Panc1 (cell line): ENCODE data around the gene PPIL1. TPM values are rescaled to one million over a fixed set of nuclear protein-coding genes. Genes with fewer than 3 reads are reported as not detected.

ENCODE experiments used
- ATAC-seq: fragments of 200-7000 bp; cut with Tn5 transposase; 2 replicates; pipeline ENCODE4 v1.9.1; 2020; ENCODE audit warnings: mild to moderate bottlenecking, moderate library complexity
- BruUV-seq: library from RNA; stranded (reverse); fragments of 400-500 nt; replicated peaks from 2 replicates; lab custom pipeline; 2021; lab: Mats Ljungman, UMichigan
- CTCF ChIA-PET: fragments of 300-600 bp; sonication (Branson Sonifier 250); formaldehyde crosslinking; loops from one replicate; lab custom pipeline; 2022; ENCODE audit warnings: antibody characterized with exemption; lab: Charles Lee
- POLR2A ChIA-PET: fragments of 300-600 bp; sonication (Branson Sonifier 250); formaldehyde crosslinking; loops from one replicate; lab custom pipeline; 2022; ENCODE audit warnings: antibody characterized with exemption; lab: Charles Lee
- DNase-seq: peaks from one replicate; pipeline ENCODE4 v3.0.0-alpha.2; 2010; ENCODE audit warnings: low read depth, low spot score
- H3K27ac ChIP-seq: 2 replicates; pipeline ENCODE4 v1.5.1; 2011; ENCODE audit warnings: mild to moderate bottlenecking, low read length, inconsistent platforms
- H3K27me3 ChIP-seq: fragments of 200-500 bp; sonication (Bioruptor generic); 2 replicates; pipeline ENCODE4 v1.6.0; 2014; ENCODE audit warnings: low read length, inconsistent platforms; ENCODE audit not compliant: control insufficient read depth, insufficient read depth
- H3K36me3 ChIP-seq: fragments of 200-500 bp; sonication (Bioruptor generic); 2 replicates; pipeline ENCODE4 v1.5.1; 2014; ENCODE audit warnings: inconsistent platforms, mild to moderate bottlenecking, low read length, moderate library complexity; ENCODE audit not compliant: control insufficient read depth, insufficient read depth
- H3K4me1 ChIP-seq: 2 replicates; pipeline ENCODE4 v1.5.1; 2011; ENCODE audit warnings: inconsistent platforms, mild to moderate bottlenecking, low read length, moderate library complexity; ENCODE audit not compliant: control insufficient read depth, insufficient read depth
- H3K4me3 ChIP-seq, 2 experiments: 2 replicates each; pipeline ENCODE4 v1.5.1; 2011 to 2012; ENCODE audit warnings: low read depth in 2 of 2, low read length in 2 of 2, mild to moderate bottlenecking in 2 of 2, inconsistent platforms in 1 of 2, moderate library complexity in 1 of 2
- H3K9me3 ChIP-seq: fragments of 200-500 bp; sonication (Bioruptor generic); 2 replicates; pipeline ENCODE4 v1.5.1; 2014; ENCODE audit warnings: low read depth, mild to moderate bottlenecking, inconsistent platforms, low read length, moderate library complexity; ENCODE audit not compliant: control insufficient read depth, insufficient read depth
- POLR2AphosphoS5 ChIP-seq: IDR thresholded peaks from 2 replicates; pipeline ENCODE4 v1.6.1; 2012; ENCODE audit warnings: mild to moderate bottlenecking, low read depth, low read length, moderate library complexity
- SIN3A ChIP-seq: IDR thresholded peaks from 2 replicates; pipeline ENCODE4 v1.6.1; 2012; ENCODE audit warnings: low read depth, mild to moderate bottlenecking, low read length, moderate library complexity, borderline replicate concordance; ENCODE audit not compliant: insufficient read depth
- TCF7L2 ChIP-seq: IDR thresholded peaks from 2 replicates; pipeline ENCODE4 v1.6.1; 2011; ENCODE audit warnings: mild to moderate bottlenecking, low read depth, low read length, inconsistent platforms
- in situ Hi-C: cut with HindIII; loops from 2 replicates; pipeline ENCODE4 v1.10.0; 2016; ENCODE audit warnings: low sequenced_read_pairs, low pct_unique_long_range_greater_than_20kb
- intact Hi-C: fragments of 100-400 bp; cut with micrococcal nuclease; formaldehyde crosslinking; loops from one replicate; pipeline ENCODE4 v1.10.0; 2022; ENCODE audit not compliant: unreplicated experiment
- total RNA-seq: library from RNA; stranded (reverse); gene quantifications from one replicate; pipeline ENCODE4 v1.2.1, GENCODE V29; 2021; ENCODE audit not compliant: unreplicated experiment
- TF ChIP-seq, protein P1 (sequence below): fragments of 450-650 bp; IDR thresholded peaks from 2 replicates; pipeline ENCODE4 v1.5.1; 2017; ENCODE audit warnings: mild to moderate bottlenecking
- TF ChIP-seq, protein P2 (sequence below), 2 experiments: IDR thresholded peaks; 2 replicates each; pipeline ENCODE4 v1.6.1; 2011 to 2012; ENCODE audit warnings: low read depth in 2 of 2, control low read depth in 1 of 2, low read length in 1 of 2, mild to moderate bottlenecking in 1 of 2, moderate library complexity in 1 of 2; ENCODE audit not compliant: insufficient read depth in 1 of 2

The PPIL1 gene
- total RNA-seq, 1 experiment from 2014 or later: 44.1 TPM

DNA sequence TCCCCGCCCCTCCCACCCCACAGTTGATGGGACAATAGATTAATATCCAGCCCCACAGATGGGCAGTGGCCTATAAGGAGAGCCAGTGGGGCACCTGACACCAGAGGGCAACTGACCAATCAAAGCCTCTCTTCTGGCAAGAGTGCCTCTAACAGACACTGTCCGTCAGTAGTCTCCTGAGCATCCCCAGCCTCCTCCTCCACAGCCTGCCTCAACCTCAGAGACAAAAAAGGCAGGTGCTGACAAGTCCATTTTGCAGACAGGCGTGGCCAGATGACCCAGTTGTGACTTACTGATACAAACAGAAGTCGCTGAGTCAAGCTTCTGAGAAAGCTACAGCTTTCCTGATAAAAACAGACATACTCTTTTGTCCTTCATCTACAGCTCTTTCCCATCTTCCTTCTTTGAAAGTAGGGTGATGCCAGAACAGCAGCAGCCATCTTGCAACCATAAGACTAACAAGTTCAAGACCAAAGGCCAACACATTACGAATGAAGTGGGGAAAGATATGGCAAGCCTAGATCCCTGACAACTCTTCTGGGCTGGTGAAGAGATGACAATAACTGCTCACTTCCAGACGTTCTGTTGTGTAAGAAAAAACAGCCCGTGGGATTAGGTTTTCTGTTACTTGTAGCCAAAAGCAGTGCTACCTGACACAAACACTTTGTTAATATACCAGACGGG lies 12.3 kb downstream of the PPIL1 start:
- in situ Hi-C loops: no loop called here

DNA sequence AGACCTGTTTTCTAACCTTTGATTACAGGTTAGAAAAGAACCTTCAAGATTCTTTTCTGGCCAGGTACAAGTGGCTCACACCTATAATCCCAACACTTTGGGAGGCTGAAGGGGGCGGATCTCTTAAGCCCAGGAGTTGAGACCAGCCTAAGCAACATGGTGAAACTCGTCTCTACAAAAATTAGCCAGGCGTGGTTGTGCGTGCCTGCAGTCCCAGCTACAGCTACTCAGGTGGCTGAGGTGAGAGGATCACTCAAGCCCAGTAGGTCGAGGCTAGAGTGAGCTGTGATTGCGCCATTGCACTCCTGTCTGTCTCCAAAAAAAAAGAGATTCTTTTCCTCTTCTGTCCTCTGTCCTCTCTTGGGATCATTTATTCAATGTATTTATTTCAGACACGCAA lies 14.5 kb downstream of the PPIL1 start:
- BruUV-seq: no TSS peak
- Histone ChIP-seq H3K27me3 (no peaks in the 10 kb centered on the region), H3K27ac (peak overlapping the region; percentile 45; the same call in 1 of the 2 replicates), H3K4me3 (no peak overlapping the region), H3K9me3 (no peaks in the 10 kb centered on the region), H3K4me1 (peaks cover 9% of the 10 kb centered on the region), H3K36me3 (peaks cover 5% of the 10 kb centered on the region)
- ATAC-seq (no peak), DNase-seq (no peak)
- CTCF ChIA-PET: interaction anchor here (0.6 to 0.9 kb wide), 4 partner anchors 10 to 158 kb away, joined by 3 to 4 read pairs (median 4); no protein-coding TSS in a partner anchor
- TF ChIP-seq POLR2AphosphoS5 (no peak), TCF7L2 (no peak), SIN3A (no peak)
- TF ChIP-seq, protein P1, sequence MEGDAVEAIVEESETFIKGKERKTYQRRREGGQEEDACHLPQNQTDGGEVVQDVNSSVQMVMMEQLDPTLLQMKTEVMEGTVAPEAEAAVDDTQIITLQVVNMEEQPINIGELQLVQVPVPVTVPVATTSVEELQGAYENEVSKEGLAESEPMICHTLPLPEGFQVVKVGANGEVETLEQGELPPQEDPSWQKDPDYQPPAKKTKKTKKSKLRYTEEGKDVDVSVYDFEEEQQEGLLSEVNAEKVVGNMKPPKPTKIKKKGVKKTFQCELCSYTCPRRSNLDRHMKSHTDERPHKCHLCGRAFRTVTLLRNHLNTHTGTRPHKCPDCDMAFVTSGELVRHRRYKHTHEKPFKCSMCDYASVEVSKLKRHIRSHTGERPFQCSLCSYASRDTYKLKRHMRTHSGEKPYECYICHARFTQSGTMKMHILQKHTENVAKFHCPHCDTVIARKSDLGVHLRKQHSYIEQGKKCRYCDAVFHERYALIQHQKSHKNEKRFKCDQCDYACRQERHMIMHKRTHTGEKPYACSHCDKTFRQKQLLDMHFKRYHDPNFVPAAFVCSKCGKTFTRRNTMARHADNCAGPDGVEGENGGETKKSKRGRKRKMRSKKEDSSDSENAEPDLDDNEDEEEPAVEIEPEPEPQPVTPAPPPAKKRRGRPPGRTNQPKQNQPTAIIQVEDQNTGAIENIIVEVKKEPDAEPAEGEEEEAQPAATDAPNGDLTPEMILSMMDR: no peak
- TF ChIP-seq, protein P2, sequence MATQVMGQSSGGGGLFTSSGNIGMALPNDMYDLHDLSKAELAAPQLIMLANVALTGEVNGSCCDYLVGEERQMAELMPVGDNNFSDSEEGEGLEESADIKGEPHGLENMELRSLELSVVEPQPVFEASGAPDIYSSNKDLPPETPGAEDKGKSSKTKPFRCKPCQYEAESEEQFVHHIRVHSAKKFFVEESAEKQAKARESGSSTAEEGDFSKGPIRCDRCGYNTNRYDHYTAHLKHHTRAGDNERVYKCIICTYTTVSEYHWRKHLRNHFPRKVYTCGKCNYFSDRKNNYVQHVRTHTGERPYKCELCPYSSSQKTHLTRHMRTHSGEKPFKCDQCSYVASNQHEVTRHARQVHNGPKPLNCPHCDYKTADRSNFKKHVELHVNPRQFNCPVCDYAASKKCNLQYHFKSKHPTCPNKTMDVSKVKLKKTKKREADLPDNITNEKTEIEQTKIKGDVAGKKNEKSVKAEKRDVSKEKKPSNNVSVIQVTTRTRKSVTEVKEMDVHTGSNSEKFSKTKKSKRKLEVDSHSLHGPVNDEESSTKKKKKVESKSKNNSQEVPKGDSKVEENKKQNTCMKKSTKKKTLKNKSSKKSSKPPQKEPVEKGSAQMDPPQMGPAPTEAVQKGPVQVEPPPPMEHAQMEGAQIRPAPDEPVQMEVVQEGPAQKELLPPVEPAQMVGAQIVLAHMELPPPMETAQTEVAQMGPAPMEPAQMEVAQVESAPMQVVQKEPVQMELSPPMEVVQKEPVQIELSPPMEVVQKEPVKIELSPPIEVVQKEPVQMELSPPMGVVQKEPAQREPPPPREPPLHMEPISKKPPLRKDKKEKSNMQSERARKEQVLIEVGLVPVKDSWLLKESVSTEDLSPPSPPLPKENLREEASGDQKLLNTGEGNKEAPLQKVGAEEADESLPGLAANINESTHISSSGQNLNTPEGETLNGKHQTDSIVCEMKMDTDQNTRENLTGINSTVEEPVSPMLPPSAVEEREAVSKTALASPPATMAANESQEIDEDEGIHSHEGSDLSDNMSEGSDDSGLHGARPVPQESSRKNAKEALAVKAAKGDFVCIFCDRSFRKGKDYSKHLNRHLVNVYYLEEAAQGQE (IDR thresholded peaks at IDR 0.05; ENCODE audit: insufficient read depth in 1 of 2, low read depth in 2 of 2, low read length in 1 of 2): no peak
- POLR2A ChIA-PET: no interaction called here
- intact Hi-C loops (no loop called here), in situ Hi-C loops (no loop called here)

More for the DNA sequence above, 12.3 kb downstream of the PPIL1 start:
- ChIA-PET CTCF (no interaction called here), POLR2A (no interaction called here)
- no peak for TF ChIP-seq SIN3A
- TF ChIP-seq, protein P1: no peak
- no peaks in the 10 kb centered on the region for H3K36me3 ChIP-seq
- H3K9me3 ChIP-seq: no peaks in the 10 kb centered on the region
- BruUV-seq: no TSS peak
- no peak overlapping the region for H3K27ac ChIP-seq
- no peak overlapping the region for H3K4me3 ChIP-seq
- peaks cover 6% of the 10 kb centered on the region for H3K4me1 ChIP-seq
- no peaks in the 10 kb centered on the region for H3K27me3 ChIP-seq
- intact Hi-C loops: no loop called here
- DNase-seq (no peak), ATAC-seq (no peak)
